PC-3 (cell line): ENCODE results near the gene KSR2.

Source experiments
- CTCF ChIP-seq: fragments of 300-600 bp; sonication (generic); conservative IDR thresholded peaks from 2 replicates; pipeline ENCODE4 v1.5.1; 2017; ENCODE audit warnings: antibody characterized with exemption, low read depth, mild to moderate bottlenecking, low read length
- EZH2 ChIP-seq: fragments of 300-600 bp; sonication (generic); IDR thresholded peaks from one replicate; pipeline ENCODE4 v1.6.1; 2017; ENCODE audit warnings: antibody characterized with exemption, mild to moderate bottlenecking, low read length; ENCODE audit not compliant: unreplicated experiment

GRCh38 chr12:117671734-117672133, 297.1 kb downstream of the KSR2 start:
- TF ChIP-seq CTCF (peak; percentile 94), EZH2 (no peak)
